Trophoblast cell (in vitro differentiated cells and primary cell): Measurements from ENCODE around the gene CSTF1.

Experiments used
- DNase-seq, 2 donors: peaks; one replicate each; pipeline ENCODE4 v3.0.0-alpha.2; 2016
- H2AFZ ChIP-seq: 2 replicates; pipeline ENCODE4 v1.6.1; 2013; ENCODE audit warnings: low read length, moderate library complexity, mild to moderate bottlenecking; ENCODE audit not compliant: insufficient read depth, poor library complexity
- H2AK5ac ChIP-seq: 2 replicates; pipeline ENCODE4 v1.6.1; 2013; ENCODE audit warnings: mild to moderate bottlenecking, low read length
- H2BK120ac ChIP-seq: 2 replicates; pipeline ENCODE4 v1.6.1; 2013; ENCODE audit warnings: low read length, mild to moderate bottlenecking, moderate library complexity; ENCODE audit not compliant: insufficient read depth, poor library complexity
- H2BK12ac ChIP-seq: 2 replicates; pipeline ENCODE4 v1.6.1; 2013; ENCODE audit warnings: mild to moderate bottlenecking, low read length, moderate library complexity
- H2BK5ac ChIP-seq: 2 replicates; pipeline ENCODE4 v1.6.1; 2013; ENCODE audit warnings: low read length, low read depth, moderate library complexity, mild to moderate bottlenecking; ENCODE audit not compliant: poor library complexity
- H3K14ac ChIP-seq: 2 replicates; pipeline ENCODE4 v1.6.1; 2013; ENCODE audit warnings: mild to moderate bottlenecking, low read length
- H3K18ac ChIP-seq: 2 replicates; pipeline ENCODE4 v1.6.1; 2013; ENCODE audit warnings: mild to moderate bottlenecking, low read length
- H3K23ac ChIP-seq: 2 replicates; pipeline ENCODE4 v1.6.1; 2013; ENCODE audit warnings: low read length
- H3K27ac ChIP-seq: 2 replicates; pipeline ENCODE4 v1.5.1; 2013; ENCODE audit warnings: low read depth, mild to moderate bottlenecking, inconsistent platforms, low read length, moderate library complexity
- H3K27me3 ChIP-seq: 2 replicates; pipeline ENCODE4 v1.6.1; 2013; ENCODE audit warnings: inconsistent platforms, mild to moderate bottlenecking, low read length, moderate library complexity; ENCODE audit not compliant: insufficient read depth
- H3K36me3 ChIP-seq, 2 experiments: 1 replicate in 1 of 2; 2 replicates in 1 of 2; pipeline ENCODE4 v1.6.1; 2013; ENCODE audit warnings: low read length in 2 of 2, mild to moderate bottlenecking in 2 of 2, moderate library complexity in 1 of 2; ENCODE audit not compliant: insufficient read depth in 2 of 2, control insufficient read depth in 1 of 2
- H3K4ac ChIP-seq: 2 replicates; pipeline ENCODE4 v1.6.1; 2013; ENCODE audit warnings: low read depth, mild to moderate bottlenecking, low read length, moderate library complexity
- H3K4me1 ChIP-seq, 2 experiments: 1 replicate in 1 of 2; 2 replicates in 1 of 2; pipeline ENCODE4 v1.6.1; 2013; ENCODE audit warnings: low read length in 2 of 2, mild to moderate bottlenecking in 2 of 2, moderate library complexity in 1 of 2; ENCODE audit not compliant: insufficient read depth in 2 of 2, control insufficient read depth in 1 of 2
- H3K4me2 ChIP-seq: 2 replicates; pipeline ENCODE4 v1.6.1; 2013; ENCODE audit warnings: inconsistent platforms, mild to moderate bottlenecking, low read length, moderate library complexity
- H3K4me3 ChIP-seq: 2 replicates; pipeline ENCODE4 v1.5.1; 2013; ENCODE audit warnings: mild to moderate bottlenecking, low read depth, low read length, inconsistent platforms
- H3K79me1 ChIP-seq: one replicate; pipeline ENCODE4 v1.6.1; 2013; ENCODE audit warnings: low read length
- H3K79me2 ChIP-seq: 2 replicates; pipeline ENCODE4 v1.6.1; 2013; ENCODE audit warnings: low read length, mild to moderate bottlenecking; ENCODE audit not compliant: control insufficient read depth, insufficient read depth, poor library complexity
- H3K9ac ChIP-seq: 2 replicates; pipeline ENCODE4 v1.6.1; 2013; ENCODE audit warnings: mild to moderate bottlenecking, low read length
- H3K9me3 ChIP-seq: 2 replicates; pipeline ENCODE4 v1.6.1; 2013; ENCODE audit warnings: low read depth, mild to moderate bottlenecking, control low read depth, inconsistent platforms, low read length; ENCODE audit not compliant: insufficient read depth
- H4K12ac ChIP-seq: 2 replicates; pipeline ENCODE4 v1.6.1; 2013; ENCODE audit warnings: low read depth, mild to moderate bottlenecking, low read length, moderate library complexity
- H4K8ac ChIP-seq: 2 replicates; pipeline ENCODE4 v1.6.1; 2013; ENCODE audit warnings: low read depth, mild to moderate bottlenecking, low read length, moderate library complexity
- H4K91ac ChIP-seq: one replicate; pipeline ENCODE4 v1.6.1; 2013; ENCODE audit warnings: low read depth, mild to moderate bottlenecking, low read length, moderate library complexity
- WGBS: extraction: QIAGEN DNeasy Blood & Tissue Kit; methylation state at CpG from one replicate; pipeline ENCODE4 v1.1.7; 2013; ENCODE audit warnings: missing lambda C conversion rate; ENCODE audit not compliant: insufficient read length, insufficient coverage; ENCODE audit errors: extremely low coverage; 5-methylcytosine and 5-hydroxymethylcytosine counted together

Gene CSTF1

GRCh38 chr20:56359212-56360132 is 33.0 kb upstream of the CSTF1 start:
- peak overlapping the region; percentile 30 for H3K4ac ChIP-seq
- H2BK12ac ChIP-seq: peak overlapping the region; percentile 82
- DNase-seq: peak; percentile 49 to 70
- peak overlapping the region; percentile 91 for H3K4me3 ChIP-seq
- peak overlapping the region; percentile 90 for H4K12ac ChIP-seq
- H3K9me3 ChIP-seq: no peaks in the 10 kb centered on the region
- H3K79me2 ChIP-seq: peaks cover 5% of the 10 kb centered on the region
- peak overlapping the region; percentile 90 for H4K91ac ChIP-seq
- peaks cover 0 to 2% of the 10 kb centered on the region in 2 experiments for H3K36me3 ChIP-seq
- peak overlapping the region; percentile 72 for H3K18ac ChIP-seq
- H3K4me2 ChIP-seq: peak overlapping the region; percentile 84
- H3K14ac ChIP-seq: peak overlapping the region; percentile 84
- no peaks in the 10 kb centered on the region for H3K27me3 ChIP-seq
- H3K27ac ChIP-seq: peak overlapping the region; percentile 81
- H2AFZ ChIP-seq: peak overlapping the region; percentile 75
- H2BK5ac ChIP-seq: peak overlapping the region; percentile 80
- peak overlapping the region; percentile 74 for H2BK120ac ChIP-seq
- no CpG with 5 or more reads among the region's 51 CpGs for WGBS
- peaks cover 15% of the 10 kb centered on the region for H3K79me1 ChIP-seq
- no peak overlapping the region for H3K23ac ChIP-seq
- peak overlapping the region; percentile 36 for H3K9ac ChIP-seq
- H2AK5ac ChIP-seq: peak overlapping the region; percentile 4
- peak overlapping the region; percentile 81 for H4K8ac ChIP-seq
- peaks cover 11% of the 10 kb centered on the region in 2 experiments for H3K4me1 ChIP-seq

- Histone ChIP-seq H4K8ac (peak overlapping the region; percentile 63), H3K36me3 (peaks cover 5 to 7% of the 10 kb centered on the region in 2 experiments), H2AFZ (no peak overlapping the region), H3K4ac (peak overlapping the region; percentile 48), H2BK5ac (peak overlapping the region; percentile 29), H2BK120ac (peak overlapping the region; percentile 36), H3K27me3 (no peaks in the 10 kb centered on the region), H3K4me1 (peaks cover 11% of the 10 kb centered on the region in 2 experiments), H2AK5ac (no peak overlapping the region), H4K12ac (no peak overlapping the region), H3K23ac (no peak overlapping the region), H4K91ac (peak overlapping the region; percentile 69), H3K79me2 (peaks cover 5% of the 10 kb centered on the region), H2BK12ac (peak overlapping the region; percentile 20), H3K14ac (peak overlapping the region; percentile 69), H3K27ac (peak overlapping the region; percentile 81), H3K79me1 (peaks cover 15% of the 10 kb centered on the region), H3K9me3 (no peaks in the 10 kb centered on the region), H3K4me2 (peak overlapping the region; percentile 84), H3K9ac (no peak overlapping the region), H3K18ac (peak overlapping the region; percentile 72), H3K4me3 (peak overlapping the region; percentile 9)
- no peak for DNase-seq
- no CpG with 5 or more reads among the region's 14 CpGs for WGBS
Measured at GRCh38 chr20:56360133-56360907, 32.1 kb upstream of the CSTF1 start.

- H2BK12ac ChIP-seq: peak overlapping the region; percentile 19
- H2AFZ ChIP-seq: no peak overlapping the region
- H3K27ac ChIP-seq: no peak overlapping the region
- H4K12ac ChIP-seq: no peak overlapping the region
- H2BK120ac ChIP-seq: no peak overlapping the region
- no peak overlapping the region for H3K18ac ChIP-seq
- H3K4me3 ChIP-seq: no peak overlapping the region
- H2AK5ac ChIP-seq: no peak overlapping the region
- peak overlapping the region; percentile 48 for H3K4ac ChIP-seq
- peaks cover 9 to 10% of the 10 kb centered on the region in 2 experiments for H3K36me3 ChIP-seq
- peaks cover 15% of the 10 kb centered on the region for H3K79me1 ChIP-seq
- no peak overlapping the region for H4K8ac ChIP-seq
- H2BK5ac ChIP-seq: no peak overlapping the region
- peak overlapping the region; percentile 13 for H3K14ac ChIP-seq
- no peak overlapping the region for H3K23ac ChIP-seq
- WGBS: no CpG with 5 or more reads among the region's 8 CpGs
- H3K4me2 ChIP-seq: no peak overlapping the region
- H3K79me2 ChIP-seq: peaks cover 5% of the 10 kb centered on the region
- no peaks in the 10 kb centered on the region for H3K27me3 ChIP-seq
- no peak overlapping the region for H3K9ac ChIP-seq
- H4K91ac ChIP-seq: no peak overlapping the region
- peaks cover 11% of the 10 kb centered on the region in 2 experiments for H3K4me1 ChIP-seq
- H3K9me3 ChIP-seq: no peaks in the 10 kb centered on the region
- no peak for DNase-seq
Measured at GRCh38 chr20:56360908-56361205, 31.6 kb upstream of the CSTF1 start.

GRCh38 chr20:56361900-56362299 is 30.5 kb upstream of the CSTF1 start:
- H3K36me3 ChIP-seq: peaks cover 11 to 13% of the 10 kb centered on the region in 2 experiments
- no peak for DNase-seq
- WGBS: no CpG with 5 or more reads among the region's 8 CpGs

More at GRCh38 chr20:56361900-56362299, 30.5 kb upstream of the CSTF1 start:
- Histone ChIP-seq H3K9ac (no peak overlapping the region), H2AK5ac (no peak overlapping the region), H2AFZ (no peak overlapping the region), H2BK120ac (no peak overlapping the region), H3K4ac (no peak overlapping the region), H3K14ac (no peak overlapping the region), H3K23ac (no peak overlapping the region), H3K79me2 (peaks cover 5% of the 10 kb centered on the region), H3K4me3 (no peak overlapping the region), H2BK5ac (no peak overlapping the region), H4K8ac (no peak overlapping the region), H4K91ac (no peak overlapping the region), H3K27ac (no peak overlapping the region), H3K18ac (no peak overlapping the region), H3K4me1 (peaks cover 11% of the 10 kb centered on the region in 2 experiments), H3K79me1 (peaks cover 15% of the 10 kb centered on the region), H4K12ac (no peak overlapping the region), H3K27me3 (no peaks in the 10 kb centered on the region), H2BK12ac (no peak overlapping the region), H3K9me3 (no peaks in the 10 kb centered on the region), H3K4me2 (no peak overlapping the region)
